Duodenal mucosa (tissue), 2 donors: ENCODE data around the gene TTN.
"Not testable (repeated sequence)": the region's sequence is repeated elsewhere in the genome, so short reads cannot be mapped to it uniquely, and the experiment has no call there.

Source experiments
- H3K27ac ChIP-seq: one replicate; pipeline ENCODE4 v1.7.0; 2013; ENCODE audit warnings: low read depth, low read length
- H3K27me3 ChIP-seq, 2 donors: one replicate each; pipeline ENCODE4 v1.7.0; 2013; ENCODE audit warnings: low read length in 2 of 2, control low read depth in 1 of 2; ENCODE audit not compliant: insufficient read depth in 2 of 2, control insufficient read depth in 1 of 2
- H3K36me3 ChIP-seq, 2 donors: one replicate each; pipeline ENCODE4 v1.7.0; 2013; ENCODE audit warnings: low read length in 2 of 2, control low read depth in 1 of 2; ENCODE audit not compliant: insufficient read depth in 2 of 2, control insufficient read depth in 1 of 2
- H3K4me1 ChIP-seq, 2 donors: one replicate each; pipeline ENCODE4 v1.7.0; 2013; ENCODE audit warnings: low read length in 2 of 2, control low read depth in 1 of 2; ENCODE audit not compliant: insufficient read depth in 2 of 2, control insufficient read depth in 1 of 2
- H3K4me3 ChIP-seq, 2 donors: one replicate each; pipeline ENCODE4 v1.7.0; 2013; ENCODE audit warnings: low read length in 2 of 2, low read depth in 1 of 2
- H3K9ac ChIP-seq, 2 donors: one replicate each; pipeline ENCODE4 v1.7.0; 2013; ENCODE audit warnings: low read length in 2 of 2, low read depth in 1 of 2
- H3K9me3 ChIP-seq, 2 donors: one replicate each; pipeline ENCODE4 v1.7.0; 2013; ENCODE audit warnings: low read length in 2 of 2, control low read depth in 1 of 2; ENCODE audit not compliant: control insufficient read depth in 1 of 2

TTN gene

GRCh38 chr2:178689808-178690207 is 117.4 kb downstream of the TTN start:
- Histone ChIP-seq H3K27me3 (no peaks in the 10 kb centered on the region), H3K4me1 (no peaks in the 10 kb centered on the region), H3K4me3 (no peak overlapping the region), H3K27ac (no peak overlapping the region), H3K9ac (no peak overlapping the region), H3K36me3 (no peaks in the 10 kb centered on the region), H3K9me3 (no peaks in the 10 kb centered on the region)

DNA sequence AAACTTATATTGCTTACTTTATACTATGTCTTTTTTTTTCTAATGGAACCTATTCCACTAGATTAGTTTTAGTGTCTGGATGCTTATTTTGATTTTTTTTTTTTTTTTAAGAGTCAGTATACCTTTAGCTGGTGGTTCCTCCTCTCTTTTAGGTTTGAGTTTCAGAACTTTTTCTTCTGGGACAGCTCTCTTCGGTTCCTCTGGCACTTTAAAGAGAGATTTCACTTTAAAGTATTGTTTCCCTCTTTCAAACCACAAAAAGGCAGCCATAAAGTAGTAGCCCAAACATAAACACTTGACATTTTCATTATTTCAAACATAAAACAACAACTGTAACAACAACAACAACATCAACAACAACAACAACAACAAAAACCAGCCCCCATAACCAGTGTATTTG is 123.3 kb downstream of the TTN start:
- Histone ChIP-seq H3K4me1 (no peaks in the 10 kb centered on the region), H3K27ac (no peak overlapping the region), H3K9me3 (no peaks in the 10 kb centered on the region), H3K27me3 (no peaks in the 10 kb centered on the region), H3K36me3 (no peaks in the 10 kb centered on the region), H3K4me3 (no peak overlapping the region), H3K9ac (no peak overlapping the region)

DNA sequence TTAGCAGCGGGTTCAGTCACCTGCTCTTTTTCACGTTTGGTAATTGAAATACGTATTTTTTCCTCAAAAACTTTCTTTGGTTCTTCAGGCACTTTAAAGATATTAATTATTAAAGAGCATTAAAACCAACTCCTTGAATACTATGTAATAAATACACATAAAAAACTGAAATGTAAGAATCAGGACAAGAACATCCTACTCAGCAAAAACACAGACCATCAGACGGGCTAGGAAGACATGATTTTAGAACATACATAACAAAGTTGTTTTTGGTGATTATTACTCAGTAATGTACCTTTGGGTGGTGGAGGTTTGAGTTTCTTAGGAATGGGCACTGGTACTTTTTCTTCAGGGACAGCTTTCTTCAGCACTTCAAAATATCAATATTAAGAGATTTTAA is 126.1 kb downstream of the TTN start:
- H3K27me3 ChIP-seq = no peaks in the 10 kb centered on the region
- H3K9me3 ChIP-seq = no peaks in the 10 kb centered on the region
- H3K9ac ChIP-seq = no peak overlapping the region
- no peak overlapping the region for H3K4me3 ChIP-seq
- H3K27ac ChIP-seq = no peak overlapping the region
- no peaks in the 10 kb centered on the region for H3K4me1 ChIP-seq
- H3K36me3 ChIP-seq = no peaks in the 10 kb centered on the region

DNA sequence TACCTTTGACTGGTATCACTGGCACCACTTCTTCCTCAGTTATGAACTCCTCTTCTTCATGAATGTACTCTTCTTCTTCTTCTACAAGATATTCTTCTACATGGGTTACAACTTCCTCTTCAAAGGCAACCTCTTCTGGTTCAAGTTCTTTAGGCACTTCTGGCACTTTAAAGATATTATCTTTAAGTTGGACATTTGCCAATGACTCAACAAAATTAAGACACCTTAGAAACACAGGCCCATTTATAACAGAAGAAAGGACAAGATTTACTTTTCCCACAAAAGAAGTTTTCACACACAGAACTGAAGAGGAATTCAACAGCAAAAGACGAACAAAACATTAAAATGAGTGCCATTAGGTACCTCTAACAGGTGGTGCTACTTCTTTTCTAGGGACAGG is 127.3 kb downstream of the TTN start:
- Histone ChIP-seq H3K27me3 (no peaks in the 10 kb centered on the region), H3K4me3 (no peak overlapping the region), H3K9me3 (no peaks in the 10 kb centered on the region), H3K27ac (no peak overlapping the region), H3K36me3 (no peaks in the 10 kb centered on the region), H3K4me1 (no peaks in the 10 kb centered on the region), H3K9ac (no peak overlapping the region)

DNA sequence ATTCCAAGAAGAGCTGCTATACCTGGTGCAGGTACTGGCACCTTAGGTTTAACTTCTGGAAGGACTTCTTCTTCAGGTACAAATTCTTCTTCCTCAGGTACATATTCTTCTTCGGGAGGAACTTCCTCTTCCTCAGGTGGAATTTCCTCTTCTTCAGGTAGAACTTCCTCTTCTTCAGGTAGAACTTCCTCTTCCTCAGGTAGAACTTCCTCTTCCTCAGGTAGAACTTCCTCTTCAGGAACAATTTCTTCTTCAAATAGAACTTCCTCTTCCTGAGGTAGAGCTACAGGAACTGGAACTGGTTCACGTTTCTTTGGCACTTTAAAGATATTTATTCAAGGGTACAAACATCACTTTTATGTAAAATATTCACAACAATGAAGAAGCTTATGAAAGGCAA is 129.6 kb downstream of the TTN start:
- H3K4me1 ChIP-seq = no peaks in the 10 kb centered on the region
- no peak overlapping the region for H3K9ac ChIP-seq
- H3K27ac ChIP-seq = no peak overlapping the region
- H3K4me3 ChIP-seq = no peak overlapping the region
- H3K27me3 ChIP-seq = no peaks in the 10 kb centered on the region
- H3K36me3 ChIP-seq = no peaks in the 10 kb centered on the region
- H3K9me3 ChIP-seq = no peaks in the 10 kb centered on the region

DNA sequence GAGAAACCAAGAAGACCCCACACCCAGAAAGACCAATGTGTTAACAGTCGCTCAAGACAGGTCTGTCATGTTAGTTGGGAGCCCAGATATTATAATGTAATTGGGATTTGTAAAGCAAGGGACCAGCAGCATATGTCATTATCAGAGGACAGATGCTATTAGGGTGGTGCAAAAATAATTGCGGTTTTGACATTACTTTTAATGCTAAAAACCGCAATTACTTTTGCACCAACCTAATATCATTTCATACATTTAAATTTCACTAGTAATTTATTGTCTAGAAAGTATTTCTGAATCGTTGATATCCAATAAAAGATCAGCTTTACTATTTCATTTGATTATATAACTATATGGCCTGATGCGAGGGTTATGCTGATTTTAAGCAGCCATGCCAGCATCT is 131.2 kb downstream of the TTN start:
- H3K27me3 ChIP-seq = no peaks in the 10 kb centered on the region
- H3K9me3 ChIP-seq = no peaks in the 10 kb centered on the region
- no peak overlapping the region for H3K27ac ChIP-seq
- no peaks in the 10 kb centered on the region for H3K4me1 ChIP-seq
- H3K36me3 ChIP-seq = no peaks in the 10 kb centered on the region
- no peak overlapping the region for H3K9ac ChIP-seq
- no peak overlapping the region for H3K4me3 ChIP-seq

- Histone ChIP-seq H3K27ac (no peak overlapping the region), H3K36me3 (no peaks in the 10 kb centered on the region)
These were observed 133.1 kb downstream of the TTN start for GRCh38 chr2:178674122-178674521.

GRCh38 chr2:178666458-178666857 is 140.8 kb downstream of the TTN start:
- H3K9ac ChIP-seq = no peak overlapping the region
- no peaks in the 10 kb centered on the region for H3K27me3 ChIP-seq
- no peaks in the 10 kb centered on the region for H3K4me1 ChIP-seq
- H3K36me3 ChIP-seq = no peaks in the 10 kb centered on the region
- H3K4me3 ChIP-seq = no peak overlapping the region
- no peaks in the 10 kb centered on the region for H3K9me3 ChIP-seq
- H3K27ac ChIP-seq = no peak overlapping the region

More at GRCh38 chr2:178674122-178674521, 133.1 kb downstream of the TTN start:
- Histone ChIP-seq H3K4me3 (no peak overlapping the region), H3K4me1 (no peaks in the 10 kb centered on the region), H3K9me3 (no peaks in the 10 kb centered on the region), H3K9ac (no peak overlapping the region), H3K27me3 (no peaks in the 10 kb centered on the region)

- not testable (repeated sequence) for H3K9me3 ChIP-seq, H3K27me3 ChIP-seq, H3K9ac ChIP-seq, H3K36me3 ChIP-seq, H3K4me3 ChIP-seq, H3K27ac ChIP-seq, H3K4me1 ChIP-seq
These were observed 148.7 kb downstream of the TTN start for GRCh38 chr2:178658480-178658879.

DNA sequence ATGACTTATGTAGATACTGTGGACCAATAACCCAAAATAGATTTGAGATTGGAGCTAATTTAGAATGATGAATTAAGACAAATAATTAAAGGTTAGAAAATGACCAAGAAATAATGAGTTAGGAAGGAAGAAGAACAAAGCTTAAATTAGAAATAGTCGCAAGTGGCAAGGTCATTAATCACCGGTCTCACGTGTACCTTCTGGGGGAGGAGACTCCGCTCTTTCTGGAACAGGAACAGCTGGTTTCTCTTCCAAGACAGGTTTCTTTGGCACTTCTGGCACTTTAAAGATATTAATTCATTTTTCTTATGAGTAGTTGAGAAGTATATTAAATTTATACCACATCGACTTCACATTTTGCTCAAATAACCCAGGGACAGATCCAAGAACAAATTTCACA is 156.7 kb downstream of the TTN start:
- H3K9ac ChIP-seq = no peak overlapping the region
- H3K27me3 ChIP-seq = no peaks in the 10 kb centered on the region
- H3K4me1 ChIP-seq = no peaks in the 10 kb centered on the region
- H3K4me3 ChIP-seq = no peak overlapping the region
- no peak overlapping the region for H3K27ac ChIP-seq
- no peaks in the 10 kb centered on the region for H3K36me3 ChIP-seq
- H3K9me3 ChIP-seq = no peaks in the 10 kb centered on the region

GRCh38 chr2:178644919-178645318 is 162.3 kb downstream of the TTN start:
- H3K9me3 ChIP-seq = no peaks in the 10 kb centered on the region
- H3K9ac ChIP-seq = no peak overlapping the region
- no peaks in the 10 kb centered on the region for H3K36me3 ChIP-seq
- no peaks in the 10 kb centered on the region for H3K4me1 ChIP-seq
- no peaks in the 10 kb centered on the region for H3K27me3 ChIP-seq
- H3K4me3 ChIP-seq = no peak overlapping the region
- H3K27ac ChIP-seq = no peak overlapping the region
